ENCODE results near the gene P2RX3. TPM values are rescaled to one million over a fixed set of nuclear protein-coding genes. Genes with fewer than 3 reads are reported as not detected.

P2RX3 gene
- total RNA-seq, 1 donor from 2014 or later = 2.0 TPM

DNA sequence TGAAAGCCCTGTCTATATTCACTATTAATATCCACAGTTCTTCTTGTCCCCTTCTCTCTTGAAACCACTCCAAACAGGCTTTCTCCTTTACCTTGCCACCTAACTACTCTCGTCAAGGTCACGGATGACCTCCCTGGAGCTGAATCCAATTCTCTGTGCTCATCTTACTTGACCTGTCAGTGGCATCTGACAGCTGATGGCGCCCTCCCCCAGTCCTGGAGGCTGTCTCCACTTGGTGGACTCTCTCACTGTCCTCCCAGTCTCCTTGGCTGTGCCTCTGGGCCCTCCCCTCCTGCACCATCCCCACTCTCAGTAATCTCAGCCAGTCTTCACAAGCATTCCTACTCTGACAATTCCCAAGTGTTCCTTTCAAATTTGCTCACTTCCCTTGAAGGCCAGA, 22.1 kb upstream of the P2RX3 start:
- Mint-ChIP-seq H3K9me3 (no peaks in the 10 kb centered on the region), H3K27ac (no peak overlapping the region), H3K27me3 (ENCODE audit: low read depth) (no peaks in the 10 kb centered on the region), H3K36me3 (peaks cover 18% of the 10 kb centered on the region), H3K4me3 (no peak overlapping the region), H3K4me1 (peaks cover 30% of the 10 kb centered on the region)
- TF ChIP-seq, protein P1, sequence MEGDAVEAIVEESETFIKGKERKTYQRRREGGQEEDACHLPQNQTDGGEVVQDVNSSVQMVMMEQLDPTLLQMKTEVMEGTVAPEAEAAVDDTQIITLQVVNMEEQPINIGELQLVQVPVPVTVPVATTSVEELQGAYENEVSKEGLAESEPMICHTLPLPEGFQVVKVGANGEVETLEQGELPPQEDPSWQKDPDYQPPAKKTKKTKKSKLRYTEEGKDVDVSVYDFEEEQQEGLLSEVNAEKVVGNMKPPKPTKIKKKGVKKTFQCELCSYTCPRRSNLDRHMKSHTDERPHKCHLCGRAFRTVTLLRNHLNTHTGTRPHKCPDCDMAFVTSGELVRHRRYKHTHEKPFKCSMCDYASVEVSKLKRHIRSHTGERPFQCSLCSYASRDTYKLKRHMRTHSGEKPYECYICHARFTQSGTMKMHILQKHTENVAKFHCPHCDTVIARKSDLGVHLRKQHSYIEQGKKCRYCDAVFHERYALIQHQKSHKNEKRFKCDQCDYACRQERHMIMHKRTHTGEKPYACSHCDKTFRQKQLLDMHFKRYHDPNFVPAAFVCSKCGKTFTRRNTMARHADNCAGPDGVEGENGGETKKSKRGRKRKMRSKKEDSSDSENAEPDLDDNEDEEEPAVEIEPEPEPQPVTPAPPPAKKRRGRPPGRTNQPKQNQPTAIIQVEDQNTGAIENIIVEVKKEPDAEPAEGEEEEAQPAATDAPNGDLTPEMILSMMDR (IDR thresholded peaks at IDR 0.05; ENCODE audit: unreplicated experiment) = no peak
- DNase-seq (ENCODE audit: low spot score in 2 of 2, unreplicated experiment in 2 of 2) = no peak

GRCh38 chr11:57318178-57318577, 20.0 kb upstream of the P2RX3 start:
- H3K36me3 Mint-ChIP-seq = peaks cover 18% of the 10 kb centered on the region
- no peak overlapping the region for H3K4me3 Mint-ChIP-seq
- no peak for DNase-seq (ENCODE audit: low spot score in 2 of 2, unreplicated experiment in 2 of 2)
- TF ChIP-seq, protein P1 (IDR thresholded peaks at IDR 0.05; ENCODE audit: unreplicated experiment) = no peak
- peaks cover 38% of the 10 kb centered on the region for H3K4me1 Mint-ChIP-seq
- no peaks in the 10 kb centered on the region for H3K9me3 Mint-ChIP-seq
- no peak overlapping the region for H3K27ac Mint-ChIP-seq
- H3K27me3 Mint-ChIP-seq (ENCODE audit: low read depth) = no peaks in the 10 kb centered on the region

- H3K9me3 Mint-ChIP-seq = no peaks in the 10 kb centered on the region
- H3K27me3 Mint-ChIP-seq (ENCODE audit: low read depth) = no peaks in the 10 kb centered on the region
- DNase-seq (ENCODE audit: low spot score in 2 of 2, unreplicated experiment in 2 of 2) = no peak
- H3K4me3 Mint-ChIP-seq = no peak overlapping the region
- peaks cover 15% of the 10 kb centered on the region for H3K36me3 Mint-ChIP-seq
- H3K27ac Mint-ChIP-seq = no peak overlapping the region
- peaks cover 44% of the 10 kb centered on the region for H3K4me1 Mint-ChIP-seq
- TF ChIP-seq, protein P1 (IDR thresholded peaks at IDR 0.05; ENCODE audit: unreplicated experiment) = no peak
Observed at GRCh38 chr11:57320067-57320718, 18.0 kb upstream of the P2RX3 start.

- no peak for DNase-seq (ENCODE audit: low spot score in 2 of 2, unreplicated experiment in 2 of 2)
- Mint-ChIP-seq H3K4me1 (peaks cover 51% of the 10 kb centered on the region), H3K36me3 (peaks cover 17% of the 10 kb centered on the region), H3K9me3 (no peaks in the 10 kb centered on the region), H3K27me3 (ENCODE audit: low read depth) (no peaks in the 10 kb centered on the region), H3K27ac (peak overlapping the region; percentile 98), H3K4me3 (peak overlapping the region; percentile 92)
- TF ChIP-seq, protein P1 (IDR thresholded peaks at IDR 0.05; ENCODE audit: unreplicated experiment) = no peak
Observed at GRCh38 chr11:57320719-57321387, 17.3 kb upstream of the P2RX3 start.

- Mint-ChIP-seq H3K9me3 (no peaks in the 10 kb centered on the region), H3K4me1 (peaks cover 59% of the 10 kb centered on the region)
Observed at GRCh38 chr11:57321388-57322255, 16.5 kb upstream of the P2RX3 start.

More at GRCh38 chr11:57321388-57322255, 16.5 kb upstream of the P2RX3 start:
- Mint-ChIP-seq H3K4me3 (peak overlapping the region; percentile 92), H3K27me3 (ENCODE audit: low read depth) (no peaks in the 10 kb centered on the region), H3K36me3 (peaks cover 20% of the 10 kb centered on the region), H3K27ac (peak overlapping the region; percentile 98)
- DNase-seq (ENCODE audit: low spot score in 2 of 2, unreplicated experiment in 2 of 2) = no peak
- TF ChIP-seq, protein P1 (IDR thresholded peaks at IDR 0.05; ENCODE audit: unreplicated experiment) = no peak
